HepG2 (cell line): ENCODE data around the gene RPS6KB1. TPM values are rescaled to one million over a fixed set of nuclear protein-coding genes. Genes with fewer than 3 reads are reported as not detected.

Source experiments
- AKAP8 ChIP-seq: sonication (generic); formaldehyde crosslinking; IDR thresholded peaks from 2 replicates; pipeline ENCODE4 v1.5.1; 2020; ENCODE audit warnings: mild to moderate bottlenecking, missing genetic modification reagents
- ATRX ChIP-seq: sonication (generic); formaldehyde crosslinking; IDR thresholded peaks from 2 replicates; pipeline ENCODE4 v1.4.0; 2020; ENCODE audit warnings: missing genetic modification reagents, borderline replicate concordance
- CHCHD3 ChIP-seq: sonication (generic); formaldehyde crosslinking; IDR thresholded peaks from 2 replicates; pipeline ENCODE4 v1.8.0; 2022; ENCODE audit warnings: mild to moderate bottlenecking, missing genetic modification reagents, moderate library complexity
- CHD4 ChIP-seq: fragments of 200-600 bp; sonication (generic); IDR thresholded peaks from 2 replicates; pipeline ENCODE4 v1.7.0; 2017; ENCODE audit warnings: mild to moderate bottlenecking, low read length, borderline replicate concordance
- GPBP1L1 ChIP-seq: sonication (generic); formaldehyde crosslinking; IDR thresholded peaks from 2 replicates; pipeline ENCODE4 v1.5.0; 2020; ENCODE audit warnings: mild to moderate bottlenecking, missing genetic modification reagents
- GPN1 ChIP-seq: sonication (generic); formaldehyde crosslinking; IDR thresholded peaks from 2 replicates; pipeline ENCODE4 v1.5.1; 2020; ENCODE audit warnings: missing genetic modification reagents, borderline replicate concordance
- HNRNPK ChIP-seq: fragments of 200-400 bp; formaldehyde crosslinking; IDR thresholded peaks from 2 replicates; pipeline ENCODE4 v1.6.1; 2018; ENCODE audit warnings: low read length, low read depth, moderate library complexity, mild to moderate bottlenecking; ENCODE audit not compliant: poor library complexity, severe bottlenecking
- JUN ChIP-seq: sonication (generic); formaldehyde crosslinking; IDR thresholded peaks from 2 replicates; pipeline ENCODE4 v1.4.0; 2020; ENCODE audit warnings: mild to moderate bottlenecking, missing genetic modification reagents
- KLF12 ChIP-seq: sonication (generic); formaldehyde crosslinking; IDR thresholded peaks from 2 replicates; pipeline ENCODE4 v1.4.0; 2020; ENCODE audit warnings: missing genetic modification reagents, borderline replicate concordance
- LBX2 ChIP-seq: sonication (generic); formaldehyde crosslinking; IDR thresholded peaks from 2 replicates; pipeline ENCODE4 v1.5.0; 2020; ENCODE audit warnings: missing genetic modification reagents, mild to moderate bottlenecking, borderline replicate concordance
- MXD1 ChIP-seq: sonication (generic); formaldehyde crosslinking; IDR thresholded peaks from 2 replicates; pipeline ENCODE4 v1.4.0; 2020; ENCODE audit warnings: mild to moderate bottlenecking, missing genetic modification reagents
- MXD4 ChIP-seq: IDR thresholded peaks from 2 replicates; pipeline ENCODE4 v1.6.1; 2016; ENCODE audit warnings: mild to moderate bottlenecking, missing biosample characterization, missing genetic modification reagents
- NRL ChIP-seq: sonication (generic); formaldehyde crosslinking; IDR thresholded peaks from 2 replicates; pipeline ENCODE4 v1.5.0; 2020; ENCODE audit warnings: missing genetic modification reagents, mild to moderate bottlenecking, moderate library complexity, borderline replicate concordance
- ONECUT2 ChIP-seq: sonication (generic); formaldehyde crosslinking; IDR thresholded peaks from 2 replicates; pipeline ENCODE4 v1.4.0; 2020; ENCODE audit warnings: missing genetic modification reagents
- POLR2AphosphoS5 ChIP-seq: IDR thresholded peaks from 2 replicates; pipeline ENCODE4 v1.6.1; 2012; ENCODE audit warnings: low read depth, low read length
- SOX5 ChIP-seq: IDR thresholded peaks from 2 replicates; pipeline ENCODE4 v1.6.1; 2016; ENCODE audit warnings: borderline replicate concordance
- SRSF4 ChIP-seq: fragments of 200-400 bp; formaldehyde crosslinking; IDR thresholded peaks from one replicate; pipeline ENCODE4 v1.6.1; 2018; ENCODE audit warnings: mild to moderate bottlenecking, low read depth, low read length, moderate library complexity; ENCODE audit not compliant: poor library complexity, severe bottlenecking
- TCF7 ChIP-seq: sonication (generic); IDR thresholded peaks from 2 replicates; pipeline ENCODE4 v1.6.1; 2016; ENCODE audit warnings: antibody characterized with exemption, low read depth
- TRIM24 ChIP-seq: sonication (generic); formaldehyde crosslinking; IDR thresholded peaks from 2 replicates; pipeline ENCODE4 v1.8.0; 2022; ENCODE audit warnings: mild to moderate bottlenecking, missing genetic modification reagents
- ZBTB38 ChIP-seq: sonication (generic); formaldehyde crosslinking; IDR thresholded peaks from 2 replicates; pipeline ENCODE4 v1.5.1; 2020; ENCODE audit warnings: mild to moderate bottlenecking, missing genetic modification reagents
- ZBTB43 ChIP-seq: sonication (generic); formaldehyde crosslinking; conservative IDR thresholded peaks from 2 replicates; pipeline ENCODE4 v1.4.0; 2020; ENCODE audit warnings: missing genetic modification reagents
- ZC3H4 ChIP-seq: sonication (generic); formaldehyde crosslinking; IDR thresholded peaks from 2 replicates; pipeline ENCODE4 v1.4.0; 2020; ENCODE audit warnings: missing genetic modification reagents, borderline replicate concordance
- ZFAT ChIP-seq: sonication (generic); formaldehyde crosslinking; conservative IDR thresholded peaks from 2 replicates; pipeline ENCODE4 v1.8.1; 2023; ENCODE audit warnings: missing genetic modification reagents, inconsistent platforms
- ZFY ChIP-seq: sonication (generic); formaldehyde crosslinking; IDR thresholded peaks from 2 replicates; pipeline ENCODE4 v1.4.0; 2020; ENCODE audit warnings: missing genetic modification reagents
- ZNF143 ChIP-seq: sonication (generic); formaldehyde crosslinking; IDR thresholded peaks from 2 replicates; pipeline ENCODE4 v1.4.0; 2020; ENCODE audit warnings: missing genetic modification reagents
- ZNF616 ChIP-seq: sonication (generic); formaldehyde crosslinking; IDR thresholded peaks from 2 replicates; pipeline ENCODE4 v1.5.0; 2020; ENCODE audit warnings: low read depth, mild to moderate bottlenecking, missing genetic modification reagents
- ZNF652 ChIP-seq: IDR thresholded peaks from 2 replicates; pipeline ENCODE4 v1.6.1; 2016; ENCODE audit warnings: low read depth, borderline replicate concordance
- polyA plus RNA-seq, 8 experiments: library from polyadenylated mRNA; depleted of rRNA in 3 of 8; stranded (reverse) in 7 of 8; unstranded in 1 of 8; fragments of >200 nt; fragmentation: Illumina TruSeq in 4 of 8; extraction: Trizol in 4 of 8; gene quantifications; 2 replicates each; pipeline versions ENCODE4 v1.2.1 to v1.2.3, GENCODE V29; 2011 to 2016; ENCODE audit warnings: low read depth in 4 of 8, missing spikeins in 1 of 8, mixed read lengths in 1 of 8; ENCODE audit not compliant: insufficient read depth in 1 of 8
- total RNA-seq, 5 experiments: library from RNA; depleted of rRNA; stranded (reverse); fragments of >200 nt; fragmentation: Illumina TruSeq; extraction: Trizol; gene quantifications; 2 replicates each; pipeline ENCODE4 v1.2.3, GENCODE V29; 2016; ENCODE audit warnings: low read depth in 1 of 5

Gene RPS6KB1
- total and polyA plus RNA-seq, 2 of the 13 experiments (the other 11 are each of a cell fraction or from before 2014, with no cell fraction given) = 16.5 to 42.2 TPM

GRCh38 chr17:59845595-59846393 lies 47.1 kb upstream of the RPS6KB1 start (continued):
- TF ChIP-seq GPBP1L1 (CRISPR knock-in tag) (no peak), TRIM24 (CRISPR knock-in tag) (no peak), CHD4 (peak; percentile 79), SOX5 (peak; percentile 27; the same call in 1 of the 2 replicates), NRL (no peak), ZC3H4 (CRISPR knock-in tag) (peak; percentile 94; the same call in 1 of the 2 replicates), TCF7 (peak; percentile 36; the same call in 1 of the 2 replicates), ZBTB38 (CRISPR knock-in tag) (no peak), ATRX (CRISPR knock-in tag) (no peak), ZBTB43 (peak; percentile 26; the same call in 1 of the 2 replicates), ZNF652 (CRISPR knock-in tag) (peak; percentile 30; the same call in 1 of the 2 replicates), SRSF4 (no peak), LBX2 (CRISPR knock-in tag) (no peak), HNRNPK (no peak), KLF12 (no peak), GPN1 (CRISPR knock-in tag) (no peak), MXD1 (no peak), ONECUT2 (CRISPR knock-in tag) (no peak), MXD4 (CRISPR knock-in tag) (0 out of 2 replicates have a peak, but pooled peaks have one; percentile 6), AKAP8 (CRISPR knock-in tag) (no peak), ZNF616 (CRISPR knock-in tag) (no peak), ZFY (CRISPR knock-in tag) (0 out of 2 replicates have a peak, but pooled peaks have one; percentile 33), JUN (CRISPR knock-in tag) (0 out of 2 replicates have a peak, but pooled peaks have one; percentile 3), ZNF143 (no peak), CHCHD3 (no peak), ZFAT (no peak), POLR2AphosphoS5 (no peak)
